NCI-H510A treated with DMSO at 0.1 percent for 48 hours (cell line): ENCODE data around the gene TRAF3.
A peak's percentile ranks its signal among the peaks of the same experiment; 100 is the strongest.

Source experiments
- DNase-seq: peaks from one replicate; lab custom pipeline; 2025; lab: John Stamatoyannopoulos, UW

The TRAF3 gene

DNA sequence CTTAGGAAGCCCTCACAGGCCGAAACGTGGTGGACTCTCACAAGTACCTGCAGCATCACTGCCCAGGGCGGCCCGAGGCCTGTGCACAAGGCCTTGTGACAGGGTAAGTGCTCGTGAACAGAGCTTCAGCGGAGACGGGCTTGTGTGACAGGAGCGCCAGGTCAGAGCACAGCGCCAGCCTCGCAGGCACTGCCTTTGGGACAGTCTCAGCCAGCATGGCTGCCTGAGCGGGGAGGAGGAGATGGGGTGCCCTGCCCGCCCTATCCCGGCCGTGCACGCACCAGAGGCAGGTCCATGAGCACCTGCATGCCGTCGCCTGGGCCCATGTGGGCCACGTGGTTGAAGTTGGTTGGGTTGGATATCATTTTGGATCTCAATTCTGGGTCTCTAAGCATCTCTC is 162.1 kb downstream of the TRAF3 start:
- DNase-seq, result no peak

DNA sequence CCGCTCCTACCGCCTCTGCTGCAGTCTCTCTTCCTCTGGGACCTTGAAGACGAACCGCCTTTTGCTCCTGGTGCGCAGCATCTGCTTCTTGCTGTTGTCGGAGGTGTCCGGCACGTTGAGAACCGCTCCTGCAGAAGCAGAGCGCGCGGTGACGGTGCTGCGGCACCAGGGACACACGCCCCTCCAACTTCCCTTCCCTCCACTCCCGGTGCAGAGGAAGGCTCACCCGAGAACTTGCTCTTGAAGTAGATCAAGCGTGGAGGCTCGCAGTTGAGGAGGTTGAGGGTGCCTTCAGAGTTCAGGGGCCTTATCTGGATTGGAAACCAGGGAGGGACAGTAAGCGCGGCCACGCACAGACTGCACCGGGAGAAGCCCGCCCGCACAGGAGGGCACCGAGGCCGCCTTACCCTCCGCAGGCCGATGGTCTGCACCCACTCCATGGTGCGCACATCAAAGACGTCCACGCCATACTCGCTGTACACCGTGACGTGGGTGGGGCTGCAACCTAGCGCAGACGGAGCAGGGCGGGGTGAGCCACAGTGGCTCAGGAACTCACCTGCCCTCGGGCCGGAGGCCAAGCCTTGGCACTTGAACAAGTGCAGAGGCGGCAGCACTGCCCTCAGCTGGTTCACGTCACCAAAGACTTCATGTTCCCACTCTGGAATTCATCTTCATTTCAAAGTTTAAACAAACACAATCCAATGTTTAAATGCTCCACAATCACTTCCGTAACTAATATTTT is 162.7 kb downstream of the TRAF3 start:
- DNase-seq, result no peak

GRCh38 chr14:102940729-102941362 is 163.6 kb downstream of the TRAF3 start:
- no peak for DNase-seq

- DNase-seq, result peak; percentile 44
These were observed 164.3 kb downstream of the TRAF3 start for GRCh38 chr14:102941419-102942011.

- no peak for DNase-seq
These were observed 164.8 kb downstream of the TRAF3 start for GRCh38 chr14:102942069-102942468.

DNA sequence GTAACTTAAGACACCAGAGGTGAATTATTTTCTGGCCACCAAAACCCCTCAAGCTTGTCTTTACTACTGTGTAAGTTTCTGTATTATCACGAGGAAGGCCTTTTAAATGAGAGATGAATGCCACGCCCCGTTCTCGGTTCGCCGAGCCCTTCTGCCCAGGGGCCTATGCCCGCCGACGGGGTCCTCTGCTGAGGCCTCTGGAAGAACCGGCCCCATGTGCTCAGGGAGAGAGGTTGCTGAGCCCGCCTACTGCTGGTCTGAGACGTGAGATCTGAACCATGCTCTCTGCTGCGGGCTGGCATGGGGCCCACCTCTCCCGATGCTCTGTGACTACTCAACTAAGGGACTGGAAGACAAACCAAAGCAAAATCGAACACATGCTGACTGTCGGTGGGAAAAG is 166.2 kb downstream of the TRAF3 start:
- no peak for DNase-seq

- no peak for DNase-seq
These were observed 166.7 kb downstream of the TRAF3 start for GRCh38 chr14:102943979-102944378.

GRCh38 chr14:102944448-102945330 is 167.4 kb downstream of the TRAF3 start:
- no peak for DNase-seq

- no peak for DNase-seq
These were observed 168.3 kb downstream of the TRAF3 start for GRCh38 chr14:102945346-102946130.

DNA sequence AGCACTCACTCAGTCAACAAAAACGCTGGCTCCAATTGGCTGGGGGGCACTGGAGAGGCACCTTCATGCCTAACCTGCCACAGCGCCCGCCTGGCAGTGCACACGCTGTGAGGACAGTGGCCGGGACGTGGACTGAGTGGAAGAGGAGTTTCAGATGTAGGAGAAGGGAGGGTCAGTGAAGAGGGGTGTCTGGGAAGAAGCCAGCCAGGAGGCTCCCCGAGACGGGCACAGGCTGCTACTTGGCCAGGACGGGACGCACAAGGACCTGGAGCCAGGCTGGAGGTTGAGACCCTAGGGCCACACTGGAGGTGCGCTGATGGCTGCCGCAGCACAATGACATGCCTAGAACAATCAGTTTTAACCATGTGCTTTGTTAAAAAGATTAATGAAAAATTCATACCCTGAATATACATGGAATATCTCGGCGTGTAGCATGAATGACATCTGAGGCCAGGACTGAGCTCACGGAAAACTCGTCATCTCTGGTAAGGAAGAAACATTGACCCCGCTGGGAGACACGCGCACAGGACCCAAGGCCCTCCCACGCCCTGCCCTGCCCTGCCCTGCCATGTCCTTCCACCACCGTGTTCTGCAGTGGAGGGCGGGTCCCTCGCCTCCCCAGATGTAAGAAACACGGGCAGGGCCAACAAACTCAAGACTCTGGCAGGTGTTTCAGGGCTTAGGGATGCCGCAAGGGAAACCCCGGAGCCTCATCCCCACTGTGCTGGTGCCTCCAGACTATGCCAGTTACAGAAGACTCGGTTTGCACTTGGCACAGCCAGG is 170.3 kb downstream of the TRAF3 start:
- no peak for DNase-seq

DNA sequence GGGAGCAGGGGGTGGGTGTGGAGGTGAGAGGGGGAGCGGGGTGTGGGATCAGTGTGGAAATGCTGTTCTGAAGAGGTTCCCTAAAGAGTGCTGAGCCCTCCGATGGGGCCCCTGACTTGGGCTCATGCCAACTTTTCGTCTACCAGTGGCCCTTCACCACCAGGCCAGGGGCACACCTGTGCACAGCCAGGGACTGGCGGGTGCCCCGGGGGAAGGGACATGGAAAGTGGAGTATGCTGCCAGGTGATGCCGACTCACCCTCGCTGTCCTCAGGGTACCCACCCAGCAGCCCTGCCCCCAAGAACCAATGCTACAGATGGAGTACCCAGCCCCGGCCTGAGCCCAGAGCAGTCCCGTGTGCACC is 171.4 kb downstream of the TRAF3 start:
- no peak for DNase-seq

GRCh38 chr14:102949062-102949800 is 172.0 kb downstream of the TRAF3 start:
- DNase-seq, result peak; percentile 11

- no peak for DNase-seq
These were observed 172.7 kb downstream of the TRAF3 start for GRCh38 chr14:102949801-102950451.

DNA sequence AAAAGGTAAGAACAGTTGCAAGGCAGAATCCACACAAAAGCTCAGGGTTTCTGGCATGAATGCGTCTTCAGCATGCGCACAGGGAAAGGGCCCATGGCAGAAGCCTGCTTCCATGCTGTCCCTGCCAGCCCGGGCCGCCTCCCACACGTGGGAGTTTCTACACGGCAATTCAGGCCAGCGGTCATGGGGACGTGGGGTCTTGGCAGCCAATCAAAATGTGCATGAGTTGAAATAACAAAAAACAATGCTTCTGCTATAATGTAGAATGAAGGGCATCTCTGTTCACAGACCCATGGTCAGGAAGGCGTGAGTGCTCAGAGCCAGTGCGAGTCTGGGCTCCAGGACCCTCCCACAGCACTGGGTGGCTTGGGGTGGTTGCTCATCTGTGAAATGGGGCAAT is 173.8 kb downstream of the TRAF3 start:
- no peak for DNase-seq

DNA sequence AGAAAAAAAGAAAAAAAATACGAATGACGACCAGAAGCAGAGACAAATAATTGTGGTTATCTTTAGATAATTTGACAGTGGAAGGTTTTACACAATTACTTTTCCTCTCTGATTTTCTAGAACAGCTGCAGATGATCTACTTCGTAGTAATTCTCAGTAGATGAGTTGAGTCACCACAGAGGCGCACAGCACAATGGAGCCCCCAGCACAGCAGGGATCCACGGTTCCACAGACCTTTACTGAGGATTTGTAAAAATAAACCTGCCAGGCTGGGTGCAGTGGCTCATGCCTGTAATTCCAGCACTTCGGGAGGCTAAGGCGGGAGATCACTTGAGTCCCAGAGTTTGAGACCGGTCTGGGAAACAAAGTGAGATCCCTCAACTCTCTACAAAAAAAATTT is 174.6 kb downstream of the TRAF3 start:
- DNase-seq, result no peak

DNA sequence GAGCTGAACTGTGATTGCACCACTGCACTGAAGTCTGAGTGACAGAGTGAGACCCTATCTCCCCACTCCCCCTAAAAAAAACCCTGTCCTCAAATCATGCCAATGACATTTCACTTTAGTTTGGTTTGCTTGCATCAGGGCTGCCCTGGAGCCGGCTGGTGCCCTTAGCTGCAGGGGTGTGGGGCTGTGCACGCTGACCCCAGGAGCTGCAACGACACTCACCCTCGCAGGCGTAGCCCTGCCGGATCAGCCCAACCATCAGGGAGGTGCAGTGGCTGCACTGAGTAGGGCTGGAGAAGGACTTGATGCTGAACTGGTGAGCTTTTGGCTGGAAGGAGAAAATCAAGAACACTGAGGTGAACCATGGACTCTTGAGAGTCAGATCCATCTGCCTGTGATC is 175.0 kb downstream of the TRAF3 start:
- DNase-seq, result no peak

DNA sequence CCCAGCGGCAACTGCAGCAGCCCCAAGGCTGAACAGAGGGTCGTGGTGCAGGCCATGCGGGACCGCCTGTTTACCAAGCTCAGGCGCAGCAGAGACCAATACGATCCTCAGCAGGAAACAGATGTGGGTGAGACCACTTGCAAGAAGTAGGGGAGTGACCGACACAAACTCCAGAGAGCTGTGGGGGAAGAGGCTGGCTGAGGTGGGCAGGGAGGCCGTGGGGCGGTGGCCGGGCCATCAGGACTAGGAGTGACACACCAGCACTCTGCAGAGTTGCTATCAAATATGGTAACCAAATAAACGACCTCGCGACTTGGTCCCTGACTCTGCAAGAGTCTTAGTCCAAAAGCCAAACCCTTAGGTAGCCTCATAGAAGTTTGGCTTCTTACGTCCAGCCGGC is 175.9 kb downstream of the TRAF3 start:
- no peak for DNase-seq

- no peak for DNase-seq
These were observed 177.0 kb downstream of the TRAF3 start for GRCh38 chr14:102954081-102954789.
